HCT116 (cell line): ENCODE data around the gene TUBB1. TPM values are rescaled to one million over a fixed set of nuclear protein-coding genes. Genes with fewer than 3 reads are reported as not detected.

Experiments
- ATAC-seq: fragments of 200-7000 bp; cut with Tn5 transposase; 2 replicates; pipeline ENCODE4 v1.9.1; 2020; ENCODE audit warnings: mild to moderate bottlenecking, moderate library complexity
- BruUV-seq: library from RNA; stranded (reverse); fragments of 400-500 nt; replicated peaks from 2 replicates; lab custom pipeline; 2021; lab: Mats Ljungman, UMichigan
- CTCF ChIA-PET: fragments of 300-600 bp; sonication (Branson Sonifier 250); formaldehyde crosslinking; loops from one replicate; lab custom pipeline; 2021; ENCODE audit warnings: antibody characterized with exemption; lab: Charles Lee
- POLR2A ChIA-PET: fragments of 300-600, 350-600 bp; sonication (Branson Sonifier 250); formaldehyde crosslinking; loops from one replicate; lab custom pipeline; 2021; ENCODE audit warnings: antibody characterized with exemption; lab: Charles Lee
- RAD21 ChIA-PET, 2 experiments: fragments of 300-600 bp; sonication (Branson Sonifier 250); formaldehyde crosslinking; loops; one replicate each; lab custom pipeline; 2023; ENCODE audit warnings: low total read pairs in 2 of 2; ENCODE audit not compliant: uncharacterized antibody in 2 of 2, unreplicated experiment in 2 of 2, low non-redundant PET in 1 of 2; lab: Charles Lee
- DNase-seq: peaks from one replicate; pipeline ENCODE4 v3.0.0-alpha.2; 2010; ENCODE audit warnings: low read depth, low spot score
- H2AFZ ChIP-seq: fragments of 200-600 bp; shearing (Covaris generic), sonication (generic); 2 replicates; pipeline ENCODE4 v1.6.1; 2017; ENCODE audit warnings: low read depth, mixed run types, mixed read lengths, antibody characterized with exemption, low read length; ENCODE audit not compliant: poor library complexity, severe bottlenecking
- H3K27ac ChIP-seq: 2 replicates; pipeline ENCODE4 v1.5.1; 2012; ENCODE audit warnings: low read depth, low read length
- H3K27me3 ChIP-seq: fragments of 200-600 bp; sonication (generic); 2 replicates; pipeline ENCODE4 v1.6.1; 2016; ENCODE audit warnings: mixed run types, low read length, mixed read lengths; ENCODE audit not compliant: insufficient read depth
- H3K36me3 ChIP-seq, 2 experiments: fragments of 200-500 bp in 1 of 2; fragments of 200-600 bp in 1 of 2; sonication (Bioruptor generic) in 1 of 2; sonication (generic) in 1 of 2; 2 replicates each; pipeline versions ENCODE4 v1.5.1 to v1.6.1; 2014 to 2016; ENCODE audit warnings: low read length in 2 of 2, inconsistent platforms in 1 of 2, mixed read lengths in 1 of 2, mixed run types in 1 of 2; ENCODE audit not compliant: insufficient read depth in 2 of 2, control insufficient read depth in 1 of 2
- H3K4me1 ChIP-seq, 2 experiments: fragments of 200-600 bp in 1 of 2; sonication (generic) in 1 of 2; 2 replicates each; pipeline versions ENCODE4 v1.5.1 to v1.6.1; 2012 to 2017; ENCODE audit warnings: low read length in 2 of 2, inconsistent platforms in 1 of 2, mild to moderate bottlenecking in 1 of 2, mixed read lengths in 1 of 2, mixed run types in 1 of 2, moderate library complexity in 1 of 2; ENCODE audit not compliant: insufficient read depth in 2 of 2, control insufficient read depth in 1 of 2
- H3K4me2 ChIP-seq: fragments of 200-600 bp; sonication (generic); 2 replicates; pipeline ENCODE4 v1.6.1; 2017; ENCODE audit warnings: mixed run types, low read length, mixed read lengths
- H3K4me3 ChIP-seq, 2 experiments: fragments of 200-600 bp in 1 of 2; sonication (generic) in 1 of 2; replicated peaks in 1 of 2; 2 replicates each; pipeline ENCODE4 v1.5.1; 2011 to 2016; ENCODE audit warnings: low read length in 2 of 2, control low read depth in 1 of 2, low read depth in 1 of 2, mild to moderate bottlenecking in 1 of 2, mixed read lengths in 1 of 2, mixed run types in 1 of 2
- H3K79me2 ChIP-seq: fragments of 200-600 bp; sonication (generic); 2 replicates; pipeline ENCODE4 v1.6.1; 2017; ENCODE audit warnings: mild to moderate bottlenecking, mixed run types, low read length, moderate library complexity, mixed read lengths; ENCODE audit not compliant: insufficient read depth
- H3K9ac ChIP-seq: fragments of 200-600 bp; sonication (generic); 2 replicates; pipeline ENCODE4 v1.6.1; 2016; ENCODE audit warnings: low read length, mixed read lengths
- H3K9me2 ChIP-seq: fragments of 200-600 bp; sonication (generic), shearing (Covaris generic); 2 replicates; pipeline ENCODE4 v1.6.1; 2017; ENCODE audit warnings: mixed run types, mild to moderate bottlenecking, moderate library complexity; ENCODE audit not compliant: insufficient read depth
- H3K9me3 ChIP-seq, 2 experiments: fragments of 200-500 bp in 1 of 2; fragments of 200-600 bp in 1 of 2; sonication (Bioruptor generic) in 1 of 2; sonication (generic) in 1 of 2; 2 replicates each; pipeline ENCODE4 v1.6.1; 2014 to 2017; ENCODE audit warnings: low read length in 2 of 2, mixed read lengths in 2 of 2, inconsistent platforms in 1 of 2, low read depth in 1 of 2, mild to moderate bottlenecking in 1 of 2, mixed run types in 1 of 2, moderate library complexity in 1 of 2; ENCODE audit not compliant: control insufficient read depth in 1 of 2, insufficient read depth in 1 of 2
- H4K20me1 ChIP-seq: fragments of 200-600 bp; sonication (generic), shearing (Covaris generic); 2 replicates; pipeline ENCODE4 v1.6.1; 2017; ENCODE audit warnings: mixed run types, mild to moderate bottlenecking, moderate library complexity; ENCODE audit not compliant: insufficient read depth
- ATF3 ChIP-seq: IDR thresholded peaks from 2 replicates; pipeline ENCODE4 v1.6.1; 2012
- ELF1 ChIP-seq: IDR thresholded peaks from 2 replicates; pipeline ENCODE4 v1.6.1; 2012; ENCODE audit warnings: low read depth, borderline replicate concordance
- FOSL1 ChIP-seq: IDR thresholded peaks from 2 replicates; pipeline ENCODE4 v1.6.1; 2012; ENCODE audit warnings: low read depth
- POLR2A ChIP-seq: IDR thresholded peaks from 2 replicates; pipeline ENCODE4 v1.7.0; 2011; ENCODE audit warnings: borderline replicate concordance; ENCODE audit not compliant: insufficient read depth, insufficient read length; ENCODE audit errors: extremely low read depth
- REST ChIP-seq: IDR thresholded peaks from 2 replicates; pipeline ENCODE4 v1.6.1; 2012; ENCODE audit warnings: low read depth
- SIN3A ChIP-seq: IDR thresholded peaks from 2 replicates; pipeline ENCODE4 v1.6.1; 2012; ENCODE audit warnings: low read depth
- intact Hi-C: fragments of 100-400 bp; cut with micrococcal nuclease; formaldehyde crosslinking; loops from 2 replicates; pipeline ENCODE4 v1.10.0; 2022
- total RNA-seq: library from RNA; stranded (reverse); gene quantifications from one replicate; pipeline ENCODE4 v1.2.1, GENCODE V29; 2021; ENCODE audit not compliant: unreplicated experiment

Gene TUBB1
- total RNA-seq, 1 experiment from 2014 or later, result not detected

GRCh38 chr20:58990651-58991445 is 28.4 kb upstream of the TUBB1 start (continued):
- TF ChIP-seq REST (no peak), ELF1 (no peak)
- TF ChIP-seq, all 23 proteins: peak for 0

GRCh38 chr20:58991715-58992114 is 27.5 kb upstream of the TUBB1 start:
- Histone ChIP-seq H3K4me2 (no peak overlapping the region), H2AFZ (no peak overlapping the region), H3K9me2 (no peaks in the 10 kb centered on the region), H3K4me1 (no peaks in the 10 kb centered on the region), H3K4me3 (no peak overlapping the region), H3K9ac (no peak overlapping the region), H3K27ac (no peak overlapping the region), H4K20me1 (no peaks in the 10 kb centered on the region), H3K79me2 (peaks cover 28% of the 10 kb centered on the region), H3K9me3 (no peaks in the 10 kb centered on the region), H3K27me3 (no peaks in the 10 kb centered on the region), H3K36me3 (peaks cover 81 to 91% of the 10 kb centered on the region in 2 experiments)
- ChIA-PET POLR2A (no interaction called here), RAD21 (no interaction called here), CTCF (no interaction called here)
- no TSS peak for BruUV-seq
- ATAC-seq, result no peak
- TF ChIP-seq SIN3A (no peak), ATF3 (no peak), FOSL1 (no peak), POLR2A (no peak)
- no peak for DNase-seq
- intact Hi-C loops, result no loop called here
